HG03558 (cell line): Measurements from ENCODE around the gene LRRC25.

ENCODE experiments used
- ATAC-seq: cut with Tn5 transposase; IDR thresholded peaks from one replicate; pipeline ENCODE4 v1.9.1; 2021; ENCODE audit warnings: moderate number of reproducible peaks; ENCODE audit not compliant: unreplicated experiment; ENCODE audit errors: extremely low read depth

The LRRC25 gene

GRCh38 chr19:18397242-18398202 is at the start of gene LRRC25:
Gene LRRC25, minus strand, starts transcription at chr19:18397622. Its CDS starts 659 bp downstream, at chr19:18396963.
- ATAC-seq: no peak

GRCh38 chr19:18446811-18447359 is 49.5 kb upstream of the LRRC25 start:
- no peak for ATAC-seq

DNA sequence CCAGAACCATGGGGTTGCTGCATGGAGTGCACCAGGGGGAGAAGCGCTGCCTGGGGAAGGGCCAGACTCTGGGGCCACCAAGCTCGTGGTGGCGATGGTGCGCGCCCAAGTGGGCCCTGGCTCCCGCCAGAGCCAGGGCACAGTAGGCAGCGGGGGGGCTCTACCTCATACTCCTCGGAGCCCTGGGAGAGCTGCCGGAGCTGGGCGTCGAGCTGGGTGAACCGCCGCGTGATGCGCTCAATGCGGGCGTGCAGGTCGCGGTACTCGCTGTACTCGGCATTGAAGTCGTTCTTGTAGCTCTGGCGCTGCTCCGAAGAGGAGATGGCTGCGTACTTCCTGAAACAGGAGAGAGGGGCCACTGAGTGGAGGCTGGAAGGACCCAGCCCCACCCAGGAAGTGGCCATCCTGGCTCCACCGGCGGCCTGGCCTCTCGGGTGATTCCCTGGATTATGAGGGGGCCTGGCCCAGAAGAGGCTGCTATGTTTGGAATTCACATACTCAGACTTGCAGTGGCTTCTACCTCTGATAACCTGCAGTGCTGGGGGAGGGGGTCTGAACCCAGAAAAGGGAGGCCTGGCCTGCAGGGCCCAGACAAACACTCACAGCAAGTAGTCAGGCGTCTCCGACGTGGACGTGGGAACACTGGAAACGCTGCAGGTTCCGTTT is 48.9 kb upstream of the LRRC25 start:
- no peak for ATAC-seq

- no peak for ATAC-seq
These were observed 48.0 kb upstream of the LRRC25 start for GRCh38 chr19:18445262-18445948.

DNA sequence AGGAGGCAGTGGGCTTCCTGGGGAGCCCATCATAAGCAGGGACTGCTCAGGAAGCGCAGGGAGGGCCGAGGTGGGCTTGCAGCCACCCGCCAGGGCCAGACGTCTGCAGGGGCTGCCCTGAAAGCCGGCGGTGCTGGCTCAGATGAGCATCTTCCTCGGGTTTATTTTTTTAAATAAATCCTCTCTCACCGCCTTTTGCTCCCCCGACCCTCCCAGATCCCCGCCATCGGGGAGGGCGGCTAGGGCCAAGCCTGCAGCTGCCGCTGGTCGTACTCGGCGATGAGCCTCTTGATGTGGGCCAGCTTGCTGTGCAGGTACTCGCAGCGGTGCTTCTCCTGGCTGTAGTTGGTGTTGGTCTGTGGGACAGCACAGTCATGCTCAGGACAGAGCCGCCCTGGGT is 47.1 kb upstream of the LRRC25 start:
- no peak for ATAC-seq

GRCh38 chr19:18443831-18444230 is 46.4 kb upstream of the LRRC25 start:
- no peak for ATAC-seq

DNA sequence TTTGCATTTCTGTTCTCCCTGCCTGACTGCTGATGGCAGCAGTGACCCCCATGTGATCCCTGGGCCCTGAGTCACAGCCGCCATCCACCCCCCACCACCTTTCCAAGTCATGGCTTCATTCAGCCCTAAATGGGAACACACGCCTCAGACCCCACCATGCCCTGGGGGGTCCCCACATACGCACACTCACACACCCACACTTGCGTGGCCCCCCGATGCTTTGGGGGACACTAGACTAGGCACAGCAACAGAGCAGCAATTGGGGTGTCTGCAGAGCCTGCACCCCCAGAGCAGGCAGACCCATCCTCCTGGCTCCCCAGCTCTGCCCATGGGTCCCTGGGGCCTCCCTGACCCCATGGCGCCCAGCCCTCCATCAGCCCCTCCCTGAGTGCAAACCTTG is 46.0 kb upstream of the LRRC25 start:
- ATAC-seq: no peak

DNA sequence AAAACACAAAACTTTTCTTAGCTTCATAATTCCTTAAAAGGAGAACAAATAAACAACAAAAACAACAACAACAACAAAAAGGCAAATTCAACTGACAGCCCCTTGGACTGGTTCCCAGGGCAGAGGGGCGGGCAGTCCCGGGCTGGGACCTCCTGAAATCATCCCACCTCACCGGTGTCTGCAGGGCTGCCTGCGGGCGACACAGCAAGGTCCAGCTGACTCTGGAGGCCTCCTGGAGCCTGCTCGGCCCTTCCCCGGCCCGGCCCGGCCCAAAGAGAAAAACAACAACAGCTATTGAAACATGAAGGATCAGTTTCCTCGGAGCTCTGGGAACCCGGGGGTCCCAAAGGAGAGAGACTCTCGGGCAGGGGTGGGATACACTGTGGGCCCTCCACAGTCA is 45.5 kb upstream of the LRRC25 start:
- no peak for ATAC-seq

DNA sequence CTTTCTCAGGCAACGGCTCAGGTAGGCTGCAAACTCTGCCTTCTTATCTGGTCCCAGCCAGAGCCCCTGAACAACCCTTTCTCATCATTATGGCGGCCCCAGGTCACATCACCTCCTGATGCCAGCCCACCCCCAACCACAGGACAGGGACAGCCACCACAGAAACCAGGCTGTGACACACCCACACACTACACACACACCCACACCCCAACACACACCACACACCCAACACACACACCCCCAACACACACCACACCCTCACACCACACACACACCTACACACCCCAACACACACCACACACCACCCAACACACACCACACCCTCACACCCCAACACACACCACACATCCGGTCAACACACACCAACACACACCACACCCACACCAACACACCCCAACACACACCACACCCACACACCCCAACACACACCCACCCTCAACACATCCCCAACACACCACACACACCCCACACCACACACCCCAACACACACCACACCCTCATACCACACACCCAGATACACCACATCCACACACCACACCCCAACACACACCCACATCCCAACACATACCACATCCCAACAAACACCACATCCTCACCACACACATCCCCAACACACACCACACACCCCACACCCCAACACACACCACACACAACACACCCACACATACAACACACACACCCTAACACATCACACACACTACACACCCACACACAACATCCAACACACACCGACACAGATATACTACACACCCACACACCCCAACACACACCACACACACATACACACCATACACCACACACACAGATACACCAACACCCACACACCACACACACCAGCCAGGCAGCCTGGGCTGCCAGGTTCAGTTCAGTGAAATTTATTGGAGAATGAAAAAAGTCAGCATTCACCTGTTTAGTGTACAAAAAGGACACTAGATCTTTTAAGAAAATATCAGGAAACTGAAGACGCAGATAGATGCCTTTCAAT is 44.7 kb upstream of the LRRC25 start:
- no peak for ATAC-seq

GRCh38 chr19:18440936-18441803 is 43.7 kb upstream of the LRRC25 start:
- no peak for ATAC-seq

DNA sequence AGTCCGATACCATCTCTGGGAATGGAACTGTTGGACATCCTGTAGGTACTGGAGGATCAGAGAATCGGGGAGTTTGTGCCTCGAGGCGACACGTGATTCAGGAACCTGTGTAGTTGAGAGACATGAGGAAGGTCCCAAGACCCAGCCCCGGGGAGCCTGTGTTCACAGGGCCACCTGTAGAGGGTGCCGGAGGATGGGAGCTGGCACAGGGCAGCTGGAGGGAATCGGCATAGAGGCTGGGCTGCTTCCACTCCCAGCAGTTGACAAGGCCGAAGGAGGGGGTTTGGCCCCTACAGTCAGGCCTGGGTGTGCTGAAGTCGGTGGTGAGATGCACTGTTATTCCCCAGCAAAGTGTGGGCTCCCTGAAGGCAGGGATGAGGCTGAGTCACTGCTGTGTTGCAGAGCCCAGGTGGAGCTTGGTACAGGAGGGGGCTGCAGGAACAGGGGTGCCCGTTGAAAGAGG is 43.0 kb upstream of the LRRC25 start:
- ATAC-seq: no peak

GRCh38 chr19:18439910-18440237 is 42.5 kb upstream of the LRRC25 start:
- no peak for ATAC-seq

DNA sequence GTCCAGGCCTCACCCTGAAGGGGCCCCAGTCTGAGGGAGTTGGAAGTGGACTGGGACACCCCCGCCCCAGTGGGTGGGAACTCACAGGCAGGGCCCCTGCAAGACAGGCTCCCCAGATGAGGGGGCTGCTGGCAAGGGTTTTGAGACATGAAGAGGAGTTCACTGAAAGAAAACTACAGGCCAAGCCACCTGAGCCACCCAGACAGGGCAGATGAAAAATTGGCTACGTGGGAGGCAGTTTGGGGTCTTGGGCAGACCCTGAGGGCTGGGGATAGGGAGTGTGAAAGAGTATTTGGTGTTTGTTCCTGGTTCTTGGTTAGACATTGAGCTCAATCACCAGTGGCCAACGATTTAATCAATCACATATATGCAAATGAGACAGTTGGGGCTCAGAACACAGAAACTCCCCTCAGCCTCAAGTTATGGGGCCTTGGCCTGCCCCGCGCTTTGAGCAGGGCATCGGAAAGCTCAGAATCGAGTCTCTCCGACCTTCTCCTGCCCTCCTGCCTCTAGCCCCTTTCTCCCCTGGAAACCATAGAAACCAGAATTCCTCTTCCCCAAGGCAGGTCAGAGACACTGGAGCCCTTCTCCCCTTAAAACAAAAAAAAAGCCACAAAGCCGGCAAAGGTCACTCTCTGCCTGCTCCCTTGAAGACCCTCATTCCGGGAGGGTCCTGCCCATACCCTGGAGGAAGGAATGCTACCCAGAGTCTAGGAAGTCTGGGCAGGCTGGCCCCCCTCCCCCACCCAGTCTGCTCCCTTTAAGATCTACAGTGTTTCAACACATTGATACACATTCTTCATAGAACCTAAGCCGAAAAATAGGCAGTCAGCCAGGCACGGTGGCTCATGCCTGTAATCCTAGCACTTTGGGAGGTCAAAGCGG is 41.8 kb upstream of the LRRC25 start:
- ATAC-seq: no peak

DNA sequence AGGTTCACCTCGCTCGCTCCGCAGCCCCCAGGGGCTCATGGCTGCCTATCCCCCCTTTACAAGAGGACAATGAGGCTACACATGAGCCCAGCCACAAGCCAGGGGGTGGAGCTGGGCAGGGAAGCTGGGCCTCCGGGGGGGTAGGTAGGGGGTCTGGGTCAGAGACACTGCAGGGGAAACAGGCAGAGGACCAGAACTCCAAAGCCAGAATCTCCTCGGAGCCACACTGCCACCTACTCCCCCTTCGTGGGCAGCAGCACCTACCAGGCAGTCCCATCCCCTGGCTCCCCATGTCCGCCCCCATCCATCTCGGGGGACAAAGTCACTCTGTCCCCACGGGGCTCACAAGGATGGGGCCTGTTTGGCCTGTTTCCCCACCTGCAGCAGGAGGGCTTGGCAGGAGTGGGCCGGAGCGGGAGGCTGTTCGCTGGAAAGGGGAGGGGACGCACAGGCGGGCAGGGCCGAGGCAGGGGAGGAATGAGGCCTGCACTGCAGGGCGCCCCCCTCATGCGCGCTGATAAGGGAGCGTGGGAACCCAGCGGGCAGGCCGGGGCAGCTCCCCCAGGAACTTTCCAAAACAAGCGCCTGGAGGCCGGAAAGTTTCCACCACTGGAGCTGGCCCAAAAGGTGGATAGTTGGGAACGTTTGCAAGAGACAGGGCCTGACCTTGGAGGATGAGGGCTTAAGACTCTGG is 41.1 kb upstream of the LRRC25 start:
- no peak for ATAC-seq

DNA sequence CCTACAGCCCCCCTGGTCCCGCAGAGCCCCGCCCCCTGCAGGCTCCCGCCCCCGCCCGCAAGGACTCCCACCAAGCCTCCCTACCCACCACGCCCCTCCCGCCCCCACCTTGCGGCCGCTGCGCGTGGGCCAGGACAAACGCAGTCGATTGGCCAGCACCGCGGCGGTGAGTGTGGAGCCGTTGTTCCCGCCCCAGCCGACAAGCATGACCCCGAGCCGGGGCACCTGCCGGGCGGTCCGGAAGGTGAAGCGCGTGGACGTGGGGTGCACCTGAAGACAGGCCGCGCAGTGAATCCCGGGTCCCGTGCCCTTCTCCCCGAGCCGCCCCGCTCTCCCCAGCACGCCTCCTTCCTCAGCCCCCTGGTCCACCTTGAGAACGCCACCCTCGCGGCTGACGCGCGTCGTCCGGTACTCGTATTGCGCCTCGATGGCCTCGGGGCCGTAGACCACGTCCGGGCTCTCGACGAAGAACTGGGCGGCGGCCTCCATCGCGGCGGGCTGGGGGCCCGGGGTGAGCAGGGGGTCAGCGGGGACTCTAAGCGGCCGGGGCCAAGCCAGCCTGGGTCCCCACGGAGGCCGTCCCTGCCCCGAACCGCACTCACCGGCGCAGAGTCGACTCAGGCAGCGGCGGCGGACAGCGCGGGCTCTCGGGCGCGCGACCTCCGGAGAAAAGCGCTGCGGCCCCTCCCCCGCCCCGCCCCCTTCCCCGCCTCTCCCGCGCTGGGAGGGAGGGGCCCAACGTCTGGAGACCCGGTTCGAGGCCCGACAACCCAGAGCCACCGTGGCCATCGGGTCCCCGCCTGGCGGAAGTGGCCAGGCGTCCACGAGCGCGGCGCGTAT is 40.3 kb upstream of the LRRC25 start, which contains the start of gene ISYNA1:
TSS of gene ISYNA1 (minus strand) at position 643 of the 840 bp plus-strand sequence. CDS start at position 489, 154 bp downstream.
- ATAC-seq: no peak
